Muscle of leg (tissue), 11 donors: ENCODE data around the gene PATZ1. TPM values are rescaled to one million over a fixed set of nuclear protein-coding genes. Genes with fewer than 3 reads are reported as not detected.
A peak's percentile ranks its signal among the peaks of the same experiment; 100 is the strongest.

Experiments used
- DNase-seq: peaks from one replicate; pipeline ENCODE4 v3.0.0; 2013
- H3K27ac ChIP-seq: one replicate; pipeline ENCODE4 v1.5.1; 2013; ENCODE audit warnings: mild to moderate bottlenecking, low read length, control low read depth
- H3K27me3 ChIP-seq: one replicate; pipeline ENCODE4 v1.6.1; 2013; ENCODE audit warnings: low read length; ENCODE audit not compliant: control insufficient read depth, insufficient read depth
- H3K36me3 ChIP-seq: one replicate; pipeline ENCODE4 v1.6.1; 2013; ENCODE audit warnings: low read length; ENCODE audit not compliant: control insufficient read depth, insufficient read depth
- H3K4me1 ChIP-seq: one replicate; pipeline ENCODE4 v1.6.1; 2013; ENCODE audit warnings: low read length; ENCODE audit not compliant: control insufficient read depth, insufficient read depth
- H3K4me3 ChIP-seq: one replicate; pipeline ENCODE4 v1.5.1; 2013; ENCODE audit warnings: low read length, control low read depth
- H3K9me3 ChIP-seq: replicated peaks from 2 replicates; pipeline ENCODE4 v1.6.1; 2013; ENCODE audit warnings: low read depth, low read length; ENCODE audit not compliant: control insufficient read depth
- WGBS: methylation state at CpG from one replicate; pipeline ENCODE4 v1.1.5; 2013; ENCODE audit warnings: missing lambda C conversion rate; ENCODE audit not compliant: insufficient coverage; 5-methylcytosine and 5-hydroxymethylcytosine counted together
- polyA plus RNA-seq, 8 donors: library from polyadenylated mRNA; unstranded; fragments of 120-200 nt; gene quantifications; one replicate each; pipeline versions ENCODE4 v1.2.1 to v1.2.3, GENCODE V29; 2013; ENCODE audit warnings: inconsistent platforms in 1 of 8, low replicate concordance in 1 of 8; ENCODE audit not compliant: insufficient read length in 8 of 8, insufficient read depth in 1 of 8
- total RNA-seq: library from RNA; stranded (reverse); fragments of 120-200 nt; gene quantifications from one replicate; pipeline ENCODE4 v1.2.4, GENCODE V29; 2013

Gene PATZ1
- total and polyA plus RNA-seq, 9 donors: 16.5 to 28.5 (median 25.4) TPM

- WGBS: 71% methylated on average over 6 of the region's 8 CpGs
- peaks cover 4% of the 10 kb centered on the region for H3K36me3 ChIP-seq
- DNase-seq: peak; percentile 55
Measured at GRCh38 chr22:31286360-31287255, 59.5 kb downstream of the PATZ1 start.

GRCh38 chr22:31284281-31285155 lies 61.6 kb downstream of the PATZ1 start:
- DNase-seq: no peak
- WGBS: 11% methylated on average over 3 of the region's 3 CpGs
- H3K4me1 ChIP-seq: peaks cover 15% of the 10 kb centered on the region
- H3K27me3 ChIP-seq: no peaks in the 10 kb centered on the region
- no peak overlapping the region for H3K4me3 ChIP-seq
- peak overlapping the region; percentile 55 for H3K27ac ChIP-seq
- H3K9me3 ChIP-seq: no peaks in the 10 kb centered on the region
- peaks cover 5% of the 10 kb centered on the region for H3K36me3 ChIP-seq

More at GRCh38 chr22:31286360-31287255, 59.5 kb downstream of the PATZ1 start:
- no peaks in the 10 kb centered on the region for H3K9me3 ChIP-seq
- peaks cover 8% of the 10 kb centered on the region for H3K27me3 ChIP-seq
- no peak overlapping the region for H3K27ac ChIP-seq
- H3K4me1 ChIP-seq: peaks cover 33% of the 10 kb centered on the region
- H3K4me3 ChIP-seq: no peak overlapping the region

- Histone ChIP-seq H3K4me1 (peaks cover 14% of the 10 kb centered on the region), H3K36me3 (peaks cover 20% of the 10 kb centered on the region), H3K27me3 (no peaks in the 10 kb centered on the region), H3K4me3 (no peak overlapping the region), H3K9me3 (no peaks in the 10 kb centered on the region), H3K27ac (no peak overlapping the region)
- no peak for DNase-seq
- WGBS: 100% methylated on average over 1 of the region's 8 CpGs
Measured at GRCh38 chr22:31282748-31283468, 63.2 kb downstream of the PATZ1 start.

- Histone ChIP-seq H3K4me3 (no peak overlapping the region), H3K27me3 (no peaks in the 10 kb centered on the region), H3K27ac (no peak overlapping the region), H3K36me3 (peaks cover 23% of the 10 kb centered on the region), H3K9me3 (no peaks in the 10 kb centered on the region), H3K4me1 (peaks cover 14% of the 10 kb centered on the region)
- no peak for DNase-seq
- WGBS: 59% methylated on average over 3 of the region's 4 CpGs
Measured at GRCh38 chr22:31281733-31282132, 64.4 kb downstream of the PATZ1 start.

GRCh38 chr22:31279821-31280505 lies 66.2 kb downstream of the PATZ1 start:
- Histone ChIP-seq H3K4me1 (peaks cover 13% of the 10 kb centered on the region), H3K27me3 (no peaks in the 10 kb centered on the region), H3K36me3 (peaks cover 26% of the 10 kb centered on the region), H3K4me3 (no peak overlapping the region), H3K9me3 (no peaks in the 10 kb centered on the region), H3K27ac (no peak overlapping the region)
- no peak for DNase-seq

- no peak for DNase-seq
- Histone ChIP-seq H3K27ac (no peak overlapping the region), H3K36me3 (peaks cover 31% of the 10 kb centered on the region)
Measured at GRCh38 chr22:31279327-31279669, 66.8 kb downstream of the PATZ1 start.

GRCh38 chr22:31278626-31279326 lies 67.4 kb downstream of the PATZ1 start:
- DNase-seq: no peak
- no peak overlapping the region for H3K27ac ChIP-seq
- H3K36me3 ChIP-seq: peaks cover 36% of the 10 kb centered on the region
- 85% methylated on average over 3 of the region's 6 CpGs for WGBS
- H3K4me1 ChIP-seq: peaks cover 6% of the 10 kb centered on the region
- no peak overlapping the region for H3K4me3 ChIP-seq
- H3K27me3 ChIP-seq: no peaks in the 10 kb centered on the region
- H3K9me3 ChIP-seq: no peaks in the 10 kb centered on the region

More at GRCh38 chr22:31279327-31279669, 66.8 kb downstream of the PATZ1 start:
- peaks cover 6% of the 10 kb centered on the region for H3K4me1 ChIP-seq
- H3K27me3 ChIP-seq: no peaks in the 10 kb centered on the region
- H3K9me3 ChIP-seq: no peaks in the 10 kb centered on the region
- no peak overlapping the region for H3K4me3 ChIP-seq

- no peak for DNase-seq
- Histone ChIP-seq H3K36me3 (peaks cover 40% of the 10 kb centered on the region), H3K4me3 (no peak overlapping the region), H3K4me1 (peaks cover 5% of the 10 kb centered on the region), H3K27ac (no peak overlapping the region), H3K9me3 (no peaks in the 10 kb centered on the region), H3K27me3 (no peaks in the 10 kb centered on the region)
- WGBS: 65% methylated on average over 6 of the region's 9 CpGs
Measured at GRCh38 chr22:31278151-31278621, 68.0 kb downstream of the PATZ1 start.

- H3K4me1 ChIP-seq: peaks cover under 1% of the 10 kb centered on the region
- no peak overlapping the region for H3K27ac ChIP-seq
- H3K27me3 ChIP-seq: no peaks in the 10 kb centered on the region
- DNase-seq: no peak
- no peak overlapping the region for H3K4me3 ChIP-seq
- peaks cover 44% of the 10 kb centered on the region for H3K36me3 ChIP-seq
- 93% methylated on average over 2 of the region's 5 CpGs for WGBS
- no peaks in the 10 kb centered on the region for H3K9me3 ChIP-seq
Measured at GRCh38 chr22:31277741-31278140, 68.4 kb downstream of the PATZ1 start.
